Medulla oblongata (tissue), 1 donor: ENCODE data around the gene NEO1.

Experiments
- DNase-seq: peaks from one replicate; pipeline ENCODE4 v3.0.0-alpha.2; 2015; ENCODE audit errors: extremely low spot score

The NEO1 gene

GRCh38 chr15:73051807-73052652 is at the start of gene NEO1:
Gene NEO1, plus strand, starts transcription at chr15:73052463. Its CDS starts 213 bp downstream, at chr15:73052676.
- DNase-seq: peak; percentile 93

GRCh38 chr15:73004462-73004861 is 47.8 kb upstream of the NEO1 start:
- DNase-seq: no peak

- no peak for DNase-seq
Measured at GRCh38 chr15:73005032-73005431, 47.2 kb upstream of the NEO1 start.

GRCh38 chr15:73005446-73005845 is 46.8 kb upstream of the NEO1 start:
- no peak for DNase-seq

GRCh38 chr15:73006523-73006922 is 45.7 kb upstream of the NEO1 start:
- no peak for DNase-seq

GRCh38 chr15:73009066-73010056 is 42.9 kb upstream of the NEO1 start:
- no peak for DNase-seq

- no peak for DNase-seq
Measured at GRCh38 chr15:73010154-73011152, 41.8 kb upstream of the NEO1 start.

GRCh38 chr15:73014904-73015303 is 37.4 kb upstream of the NEO1 start:
- DNase-seq: no peak

GRCh38 chr15:73015493-73015892 is 36.8 kb upstream of the NEO1 start:
- DNase-seq: no peak

- DNase-seq: no peak
Measured at GRCh38 chr15:73017987-73018386, 34.3 kb upstream of the NEO1 start.

GRCh38 chr15:73019154-73019553 is 33.1 kb upstream of the NEO1 start:
- no peak for DNase-seq

GRCh38 chr15:73019601-73020146 is 32.6 kb upstream of the NEO1 start:
- no peak for DNase-seq

GRCh38 chr15:73021139-73021621 is 31.1 kb upstream of the NEO1 start:
- peak; percentile 25 for DNase-seq

GRCh38 chr15:73022161-73022560 is 30.1 kb upstream of the NEO1 start:
- peak; percentile 8 for DNase-seq

GRCh38 chr15:73023071-73023470 is 29.2 kb upstream of the NEO1 start:
- DNase-seq: no peak

GRCh38 chr15:73024168-73024567 is 28.1 kb upstream of the NEO1 start:
- no peak for DNase-seq

- DNase-seq: no peak
Measured at GRCh38 chr15:73026511-73027054, 25.7 kb upstream of the NEO1 start.

GRCh38 chr15:73028031-73028430 is 24.2 kb upstream of the NEO1 start:
- no peak for DNase-seq

GRCh38 chr15:73028831-73029451 is 23.3 kb upstream of the NEO1 start:
- DNase-seq: no peak

- DNase-seq: no peak
Measured at GRCh38 chr15:73030122-73030679, 22.1 kb upstream of the NEO1 start.
